ENCODE data around the gene ASB4. TPM values are rescaled to one million over a fixed set of nuclear protein-coding genes. Genes with fewer than 3 reads are reported as not detected.

The ASB4 gene
- total RNA-seq, 2 experiments from 2014 or later: not detected

GRCh38 chr7:95472581-95473161, 13.1 kb upstream of the ASB4 start:
- no peaks in the 10 kb centered on the region for H3K27me3 Mint-ChIP-seq
- no peak overlapping the region for H3K27ac Mint-ChIP-seq
- peaks cover 16% of the 10 kb centered on the region for H3K4me1 Mint-ChIP-seq
- no peak for DNase-seq
- no peaks in the 10 kb centered on the region for H3K9me3 Mint-ChIP-seq
- H3K4me3 Mint-ChIP-seq: no peak overlapping the region
- H3K36me3 Mint-ChIP-seq: no peaks in the 10 kb centered on the region

DNA sequence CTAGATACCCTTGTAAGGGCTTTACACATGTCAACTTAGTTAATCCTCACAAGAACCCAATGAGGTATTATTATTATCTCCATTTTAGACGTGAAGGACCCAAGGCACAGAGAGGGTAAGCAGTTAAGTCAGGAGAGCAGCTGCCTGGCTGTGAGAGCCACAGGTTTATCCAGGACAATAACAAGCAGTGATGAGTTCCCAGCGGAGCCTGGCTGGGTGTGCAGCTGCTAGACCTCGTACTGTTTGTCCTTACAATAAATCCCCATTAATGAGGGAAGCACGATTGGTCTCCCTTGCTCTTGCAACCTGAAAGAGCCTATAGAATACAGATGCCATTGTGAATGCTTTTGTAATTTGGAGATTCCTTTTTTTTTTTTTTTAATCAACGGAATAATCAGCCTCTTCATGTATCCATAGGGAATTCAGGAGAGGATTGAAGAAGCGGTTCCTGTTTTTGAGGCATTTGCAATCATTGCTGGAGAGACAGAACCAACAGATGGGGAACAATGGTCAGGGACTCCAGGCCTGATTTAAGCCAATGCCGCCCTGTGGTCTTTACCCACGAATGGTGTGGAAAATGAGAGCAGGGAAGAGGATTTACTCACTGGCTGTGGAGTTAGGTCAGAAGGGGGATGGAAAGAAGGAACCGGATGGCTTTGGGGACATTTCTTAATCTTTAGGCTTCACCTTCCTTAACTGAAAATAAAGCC, 12.3 kb upstream of the ASB4 start:
- Mint-ChIP-seq H3K4me1 (peaks cover 16% of the 10 kb centered on the region), H3K27ac (no peak overlapping the region), H3K9me3 (no peaks in the 10 kb centered on the region), H3K36me3 (no peaks in the 10 kb centered on the region), H3K4me3 (no peak overlapping the region), H3K27me3 (no peaks in the 10 kb centered on the region)
- DNase-seq: no peak

DNA sequence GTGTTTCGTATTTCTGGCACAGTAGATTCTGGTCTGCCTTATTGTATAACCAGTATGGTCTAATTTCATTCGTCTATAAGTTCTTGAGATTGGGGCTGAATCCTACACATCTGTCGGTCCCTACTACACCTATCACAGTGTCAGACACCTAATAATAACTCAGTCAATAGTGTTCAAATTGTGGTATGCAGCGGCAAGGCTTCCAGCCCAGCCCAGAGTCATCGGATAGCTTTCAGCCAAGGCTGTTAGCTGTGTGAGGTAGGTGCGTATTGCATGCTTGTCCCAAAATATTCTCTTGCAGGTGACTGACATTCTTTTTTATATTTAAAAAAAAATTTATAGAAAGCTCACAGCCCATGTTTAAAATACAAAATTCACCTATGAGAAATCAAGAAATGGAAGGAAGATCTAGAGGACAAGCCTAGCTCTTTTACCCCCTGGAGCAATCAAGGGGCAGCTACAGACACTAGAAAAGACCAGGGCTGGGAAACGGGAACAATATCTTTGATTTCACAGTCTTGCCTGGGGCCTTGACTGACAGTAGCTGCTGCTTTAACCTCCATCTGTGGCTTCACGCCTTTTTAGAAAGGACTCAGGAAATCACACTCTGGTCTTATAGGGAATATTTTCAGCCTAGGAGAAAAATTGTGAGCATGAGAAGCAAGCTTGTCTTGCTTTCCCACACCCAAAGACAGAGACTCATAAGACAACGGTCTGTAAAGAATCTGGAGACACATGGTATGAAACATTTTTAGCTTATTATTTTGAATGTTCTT, 9.5 kb upstream of the ASB4 start:
- no peak overlapping the region for H3K27ac Mint-ChIP-seq
- DNase-seq: no peak
- H3K4me1 Mint-ChIP-seq: peaks cover 3% of the 10 kb centered on the region
- no peak overlapping the region for H3K4me3 Mint-ChIP-seq
- no peaks in the 10 kb centered on the region for H3K27me3 Mint-ChIP-seq
- H3K36me3 Mint-ChIP-seq: no peaks in the 10 kb centered on the region
- H3K9me3 Mint-ChIP-seq: no peaks in the 10 kb centered on the region

DNA sequence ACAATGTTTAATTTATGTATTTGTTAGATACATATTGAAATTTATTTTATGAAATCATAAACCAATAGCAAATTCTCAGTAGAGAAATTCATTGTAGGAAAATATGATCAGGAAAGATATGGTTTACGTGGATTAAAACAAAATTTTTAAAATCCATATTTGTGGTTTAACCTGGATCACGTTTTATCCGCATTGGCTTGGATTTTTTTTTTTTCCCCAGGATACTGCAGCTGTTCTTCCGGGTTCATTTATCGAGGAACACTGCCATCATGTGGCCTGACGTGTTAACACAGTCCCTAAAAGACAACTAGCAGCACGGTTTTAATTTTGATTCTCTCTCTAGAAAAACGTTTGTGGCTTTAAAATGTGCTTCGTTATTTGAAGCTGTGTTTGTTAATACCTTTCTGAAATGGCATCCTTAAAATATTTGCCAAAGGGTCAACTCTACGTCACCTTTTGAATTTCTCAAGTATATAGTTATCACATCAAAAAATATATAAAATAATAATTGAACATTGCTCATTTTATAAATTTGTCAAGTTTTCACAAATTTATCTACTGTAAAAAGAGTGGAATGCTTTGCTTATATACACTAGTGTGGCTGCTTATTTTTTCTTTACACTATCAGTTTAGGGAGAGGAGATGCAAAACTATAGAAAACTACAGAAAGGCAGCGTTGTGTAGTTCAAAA, 8.7 kb upstream of the ASB4 start:
- Mint-ChIP-seq H3K27ac (no peak overlapping the region), H3K4me3 (no peak overlapping the region), H3K4me1 (peaks cover 3% of the 10 kb centered on the region), H3K36me3 (no peaks in the 10 kb centered on the region), H3K27me3 (no peaks in the 10 kb centered on the region), H3K9me3 (no peaks in the 10 kb centered on the region)
- peak; percentile 30 for DNase-seq

GRCh38 chr7:95478272-95479037, 7.3 kb upstream of the ASB4 start:
- Mint-ChIP-seq H3K27me3 (peaks cover 4% of the 10 kb centered on the region), H3K27ac (no peak overlapping the region), H3K9me3 (no peaks in the 10 kb centered on the region), H3K36me3 (no peaks in the 10 kb centered on the region), H3K4me1 (peaks cover 3% of the 10 kb centered on the region), H3K4me3 (no peak overlapping the region)
- no peak for DNase-seq

- no peak for DNase-seq
- Mint-ChIP-seq H3K27ac (no peak overlapping the region), H3K27me3 (peaks cover 6% of the 10 kb centered on the region), H3K4me1 (peaks cover 3% of the 10 kb centered on the region), H3K36me3 (no peaks in the 10 kb centered on the region), H3K9me3 (no peaks in the 10 kb centered on the region), H3K4me3 (no peak overlapping the region)
Measured at GRCh38 chr7:95479992-95480624, 5.6 kb upstream of the ASB4 start.

DNA sequence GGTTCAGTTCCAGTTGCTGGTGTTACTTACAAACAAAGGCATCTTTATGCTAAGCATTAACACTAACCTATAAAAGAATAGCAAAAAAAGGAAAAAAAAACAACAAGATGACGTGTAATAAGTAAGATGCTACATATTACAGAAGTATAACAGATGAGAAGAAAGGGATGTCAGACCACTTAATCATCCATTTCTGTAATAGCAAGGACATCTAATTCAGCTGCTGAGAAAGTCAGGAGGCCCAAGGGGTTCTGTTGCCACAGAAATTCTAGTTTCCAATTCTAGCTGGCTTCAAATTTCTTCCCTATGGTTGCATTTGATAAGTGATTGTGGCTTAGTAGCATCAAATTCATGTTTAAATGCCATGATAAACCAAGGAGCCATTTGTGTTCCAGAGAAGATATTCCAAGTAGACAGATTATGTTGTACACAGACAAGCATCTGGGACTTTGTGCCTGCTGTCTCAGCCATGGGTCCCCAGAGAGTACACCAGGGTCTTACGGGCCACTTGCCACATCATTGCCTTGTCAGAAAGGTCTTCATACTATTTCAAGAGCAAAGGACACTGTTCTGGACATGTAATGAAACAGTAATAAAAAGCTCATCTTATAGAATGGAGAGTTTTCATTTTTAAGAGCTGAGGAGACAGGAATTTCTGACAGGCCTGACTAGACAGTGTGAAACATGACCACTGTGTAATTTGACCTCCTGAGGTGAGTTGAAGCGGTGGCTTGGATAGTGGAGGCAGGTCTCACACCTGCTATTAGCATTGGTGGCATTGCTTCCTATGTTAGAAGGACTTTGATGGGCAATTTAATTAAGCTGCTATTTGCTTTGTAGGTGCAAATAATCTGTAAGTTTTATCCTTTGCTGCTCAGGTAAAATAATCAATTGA, 4.2 kb upstream of the ASB4 start:
- no peaks in the 10 kb centered on the region for H3K36me3 Mint-ChIP-seq
- peaks cover 3% of the 10 kb centered on the region for H3K4me1 Mint-ChIP-seq
- no peak overlapping the region for H3K27ac Mint-ChIP-seq
- H3K27me3 Mint-ChIP-seq: peaks cover 6% of the 10 kb centered on the region
- no peak for DNase-seq
- H3K4me3 Mint-ChIP-seq: no peak overlapping the region
- no peaks in the 10 kb centered on the region for H3K9me3 Mint-ChIP-seq

GRCh38 chr7:95482424-95482823, 3.3 kb upstream of the ASB4 start:
- Mint-ChIP-seq H3K4me1 (peaks cover 3% of the 10 kb centered on the region), H3K27me3 (peaks cover 6% of the 10 kb centered on the region), H3K9me3 (no peaks in the 10 kb centered on the region), H3K27ac (no peak overlapping the region), H3K4me3 (no peak overlapping the region), H3K36me3 (no peaks in the 10 kb centered on the region)
- no peak for DNase-seq

GRCh38 chr7:95490231-95490762, 4.6 kb downstream of the ASB4 start:
- no peak overlapping the region for H3K27ac Mint-ChIP-seq
- H3K4me1 Mint-ChIP-seq: no peaks in the 10 kb centered on the region
- no peak overlapping the region for H3K4me3 Mint-ChIP-seq
- H3K27me3 Mint-ChIP-seq: peaks cover 5% of the 10 kb centered on the region
- no peaks in the 10 kb centered on the region for H3K36me3 Mint-ChIP-seq
- DNase-seq: no peak
- no peaks in the 10 kb centered on the region for H3K9me3 Mint-ChIP-seq

DNA sequence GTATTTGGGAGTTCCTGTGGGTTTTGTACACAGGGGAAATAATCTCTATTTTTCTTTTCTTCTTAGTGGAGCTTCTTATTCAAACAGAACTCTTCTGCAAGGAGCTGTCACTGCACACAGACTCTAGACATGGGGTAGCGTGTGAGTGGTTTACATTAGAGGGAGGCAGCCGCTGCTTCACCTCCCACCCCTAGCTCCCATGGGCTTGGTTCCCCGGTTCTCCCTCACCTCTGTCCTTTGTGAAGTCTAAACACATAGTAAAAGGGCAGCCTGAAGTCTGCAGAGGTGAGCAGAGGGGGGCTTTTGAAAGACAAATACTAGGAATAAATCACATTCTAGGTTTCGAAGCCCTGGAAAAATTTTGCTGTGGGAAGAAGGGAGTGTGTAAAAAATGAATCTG, 5.5 kb downstream of the ASB4 start:
- Mint-ChIP-seq H3K4me3 (no peak overlapping the region), H3K9me3 (no peaks in the 10 kb centered on the region), H3K27me3 (peaks cover 5% of the 10 kb centered on the region), H3K36me3 (no peaks in the 10 kb centered on the region), H3K4me1 (no peaks in the 10 kb centered on the region), H3K27ac (no peak overlapping the region)
- no peak for DNase-seq

DNA sequence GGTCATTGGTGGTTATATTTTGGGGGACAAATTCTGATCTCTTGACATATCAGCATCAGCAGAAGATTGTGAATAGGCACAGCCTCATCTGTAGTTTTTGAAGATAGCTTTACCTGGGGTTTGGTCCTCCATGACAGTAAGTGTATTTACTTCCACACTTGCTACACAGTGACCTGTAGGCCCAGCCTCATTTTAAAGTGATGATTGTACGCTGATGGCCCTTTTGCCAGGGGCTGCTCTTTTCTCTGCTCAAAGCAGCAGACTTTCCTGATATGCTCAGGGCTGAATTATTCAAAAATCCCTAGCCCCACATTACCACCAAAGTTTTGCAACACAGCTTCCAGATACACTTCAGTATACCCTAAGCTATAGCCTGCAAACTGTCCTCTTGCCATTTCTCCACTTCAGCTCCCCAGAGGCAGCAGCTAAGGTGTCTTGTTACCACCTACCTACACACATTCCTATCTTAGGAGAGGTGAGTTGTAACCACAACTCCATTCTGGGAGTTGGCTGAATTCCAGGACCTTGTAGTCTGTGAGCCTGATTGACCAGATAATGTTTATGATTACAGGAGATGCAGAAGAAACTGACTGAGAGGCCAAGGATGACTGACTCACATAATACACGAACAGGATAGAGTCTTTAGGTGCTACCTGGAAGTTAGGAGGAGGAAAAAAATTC, 6.0 kb downstream of the ASB4 start:
- peaks cover 5% of the 10 kb centered on the region for H3K27me3 Mint-ChIP-seq

GRCh38 chr7:95493247-95493646, 7.5 kb downstream of the ASB4 start:
- Mint-ChIP-seq H3K4me1 (no peaks in the 10 kb centered on the region), H3K4me3 (no peak overlapping the region), H3K27ac (no peak overlapping the region), H3K36me3 (no peaks in the 10 kb centered on the region), H3K9me3 (no peaks in the 10 kb centered on the region), H3K27me3 (peaks cover 5% of the 10 kb centered on the region)
- no peak for DNase-seq

More for the DNA sequence above, 6.0 kb downstream of the ASB4 start:
- no peaks in the 10 kb centered on the region for H3K9me3 Mint-ChIP-seq
- no peak overlapping the region for H3K27ac Mint-ChIP-seq
- H3K36me3 Mint-ChIP-seq: no peaks in the 10 kb centered on the region
- DNase-seq: no peak
- no peaks in the 10 kb centered on the region for H3K4me1 Mint-ChIP-seq
- no peak overlapping the region for H3K4me3 Mint-ChIP-seq

- Mint-ChIP-seq H3K36me3 (no peaks in the 10 kb centered on the region), H3K4me1 (no peaks in the 10 kb centered on the region), H3K27ac (no peak overlapping the region)
Measured at GRCh38 chr7:95493844-95494243, 8.1 kb downstream of the ASB4 start.

More at GRCh38 chr7:95493844-95494243, 8.1 kb downstream of the ASB4 start:
- Mint-ChIP-seq H3K9me3 (no peaks in the 10 kb centered on the region), H3K27me3 (peaks cover 5% of the 10 kb centered on the region), H3K4me3 (no peak overlapping the region)
- no peak for DNase-seq

Measured in activated naive CD8-positive, alpha-beta T cell treated with anti-CD3 and anti-CD28 coated beads for 36 hours (primary cell).